Uterus (tissue), 2 donors: ENCODE results near the gene PRKAG3.

Experiments
- POLR2A ChIP-seq, 2 donors: fragments of 450-650 bp; IDR thresholded peaks; one replicate each; pipeline ENCODE4 v1.6.1; 2016; ENCODE audit warnings: antibody characterized with exemption in 2 of 2, mild to moderate bottlenecking in 1 of 2, moderate library complexity in 1 of 2
- TF ChIP-seq, protein P1 (sequence below), 4 experiments: fragments of 200-600 bp in 2 of 4; fragments of 450-650 bp in 2 of 4; sonication (generic) in 2 of 4; IDR thresholded peaks; one replicate each; pipeline ENCODE4 v1.5.1; 2016 to 2019; ENCODE audit warnings: antibody characterized with exemption in 4 of 4, mild to moderate bottlenecking in 2 of 4, moderate library complexity in 1 of 4

DNA sequence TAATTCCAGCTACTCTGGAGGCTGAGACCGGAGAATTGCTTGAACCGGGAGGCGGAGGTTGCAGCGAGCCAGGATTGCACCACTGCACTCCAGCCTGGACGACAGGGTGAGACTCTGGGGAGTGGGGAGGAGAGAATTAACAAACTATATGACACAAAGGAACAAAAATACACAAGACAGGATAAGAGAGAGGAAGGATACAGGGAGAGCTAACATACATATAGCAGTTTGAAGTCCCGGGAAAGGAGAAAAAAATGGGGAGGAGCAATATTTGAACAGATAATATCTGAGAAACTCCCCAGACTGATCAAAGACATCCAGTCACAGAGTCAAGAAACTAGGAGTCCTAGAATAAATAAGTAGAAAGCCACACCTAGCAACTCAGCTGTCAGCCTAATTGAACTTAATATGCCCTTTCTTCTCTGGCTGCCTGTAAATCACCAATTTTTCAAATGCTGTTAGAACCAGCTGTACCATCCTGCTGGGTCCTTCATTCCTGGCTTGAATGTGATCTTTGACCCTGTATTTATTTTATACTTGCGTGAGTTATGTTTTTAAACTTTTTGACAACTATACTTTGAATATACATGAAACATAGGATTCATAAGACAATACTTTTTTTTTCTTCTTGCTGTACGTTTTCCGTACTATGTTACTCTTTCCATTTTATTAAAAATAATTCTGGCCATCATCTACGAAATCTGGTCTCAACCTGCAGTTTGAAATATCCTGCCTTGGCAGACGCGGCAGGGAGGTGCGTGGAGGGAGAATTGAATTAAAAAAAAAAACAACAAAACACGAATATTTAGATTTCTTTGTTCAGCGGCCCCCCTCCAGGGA, 50.5 kb downstream of the PRKAG3 start:
- TF ChIP-seq, protein P1, sequence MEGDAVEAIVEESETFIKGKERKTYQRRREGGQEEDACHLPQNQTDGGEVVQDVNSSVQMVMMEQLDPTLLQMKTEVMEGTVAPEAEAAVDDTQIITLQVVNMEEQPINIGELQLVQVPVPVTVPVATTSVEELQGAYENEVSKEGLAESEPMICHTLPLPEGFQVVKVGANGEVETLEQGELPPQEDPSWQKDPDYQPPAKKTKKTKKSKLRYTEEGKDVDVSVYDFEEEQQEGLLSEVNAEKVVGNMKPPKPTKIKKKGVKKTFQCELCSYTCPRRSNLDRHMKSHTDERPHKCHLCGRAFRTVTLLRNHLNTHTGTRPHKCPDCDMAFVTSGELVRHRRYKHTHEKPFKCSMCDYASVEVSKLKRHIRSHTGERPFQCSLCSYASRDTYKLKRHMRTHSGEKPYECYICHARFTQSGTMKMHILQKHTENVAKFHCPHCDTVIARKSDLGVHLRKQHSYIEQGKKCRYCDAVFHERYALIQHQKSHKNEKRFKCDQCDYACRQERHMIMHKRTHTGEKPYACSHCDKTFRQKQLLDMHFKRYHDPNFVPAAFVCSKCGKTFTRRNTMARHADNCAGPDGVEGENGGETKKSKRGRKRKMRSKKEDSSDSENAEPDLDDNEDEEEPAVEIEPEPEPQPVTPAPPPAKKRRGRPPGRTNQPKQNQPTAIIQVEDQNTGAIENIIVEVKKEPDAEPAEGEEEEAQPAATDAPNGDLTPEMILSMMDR (IDR thresholded peaks at IDR 0.05) = no peak
- TF ChIP-seq POLR2A (IDR thresholded peaks at IDR 0.05) = no peak
